NCI-H146 treated with DMSO at 0.1 percent for 48 hours (cell line): ENCODE data around the gene CCDC190.
"Not testable (repeated sequence)": the region's sequence is repeated elsewhere in the genome, so short reads cannot be mapped to it uniquely, and the experiment has no call there.

Experiments used
- DNase-seq: peaks from one replicate; lab custom pipeline; 2025; ENCODE audit not compliant: unreplicated experiment; lab: John Stamatoyannopoulos, UW

Gene CCDC190

GRCh38 chr1:162838863-162839262 lies 22.1 kb downstream of the CCDC190 start:
- DNase-seq: no peak

GRCh38 chr1:162835157-162835899 lies 25.6 kb downstream of the CCDC190 start:
- DNase-seq: no peak

- no peak for DNase-seq
These were observed 28.5 kb downstream of the CCDC190 start for GRCh38 chr1:162832470-162832869.

GRCh38 chr1:162829268-162829667 lies 31.7 kb downstream of the CCDC190 start:
- no peak for DNase-seq

- no peak for DNase-seq
These were observed 37.0 kb downstream of the CCDC190 start for GRCh38 chr1:162823771-162824525.

GRCh38 chr1:162823231-162823630 lies 37.7 kb downstream of the CCDC190 start:
- DNase-seq: no peak

GRCh38 chr1:162822391-162823200 lies 38.4 kb downstream of the CCDC190 start:
- peak; percentile 79 for DNase-seq

GRCh38 chr1:162818666-162819065 lies 42.3 kb downstream of the CCDC190 start:
- not testable (repeated sequence) for DNase-seq

- not testable (repeated sequence) for DNase-seq
These were observed 42.8 kb downstream of the CCDC190 start for GRCh38 chr1:162818136-162818535.

- DNase-seq: not testable (repeated sequence)
These were observed 48.6 kb downstream of the CCDC190 start for GRCh38 chr1:162812357-162812756.

- DNase-seq: not testable (repeated sequence)
These were observed 53.5 kb downstream of the CCDC190 start for GRCh38 chr1:162807503-162807902.
